ENCODE data around the gene CTNNBIP1. TPM values are rescaled to one million over a fixed set of nuclear protein-coding genes. Genes with fewer than 3 reads are reported as not detected.
A peak's percentile ranks its signal among the peaks of the same experiment; 100 is the strongest.

CTNNBIP1 gene
- total RNA-seq, 1 donor from 2014 or later: 47.6 TPM

DNA sequence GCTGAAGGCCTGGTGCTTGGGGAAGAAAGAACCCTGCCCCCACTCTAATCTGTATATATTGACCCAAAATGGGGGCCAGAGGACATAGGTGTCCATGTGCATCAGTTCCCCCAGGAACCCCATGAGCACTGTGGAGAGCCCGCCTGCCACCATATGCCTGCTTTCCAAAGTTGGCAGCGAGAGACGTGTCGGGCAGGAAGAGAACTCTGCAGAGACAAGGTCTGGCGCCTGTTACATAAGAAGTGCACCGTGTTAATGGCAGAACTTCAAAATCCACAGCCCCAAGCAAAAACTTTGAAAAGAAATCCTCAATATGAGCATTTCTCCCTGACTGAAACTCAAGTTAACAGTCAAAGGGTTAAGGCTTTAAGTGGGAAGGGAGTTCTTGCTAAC lies 8.0 kb downstream of the CTNNBIP1 start:
- Histone ChIP-seq H3K27me3 (no peaks in the 10 kb centered on the region), H3K4me3 (no peak overlapping the region), H3K27ac (peak overlapping the region; percentile 80), H3K9me3 (no peaks in the 10 kb centered on the region), H3K36me3 (no peaks in the 10 kb centered on the region), H3K4me1 (peaks cover 29% of the 10 kb centered on the region)
- intact Hi-C loops (cut with DNase I): no loop called here
- DNase-seq: no peak
- no peak for ATAC-seq
- TF ChIP-seq, protein P1, sequence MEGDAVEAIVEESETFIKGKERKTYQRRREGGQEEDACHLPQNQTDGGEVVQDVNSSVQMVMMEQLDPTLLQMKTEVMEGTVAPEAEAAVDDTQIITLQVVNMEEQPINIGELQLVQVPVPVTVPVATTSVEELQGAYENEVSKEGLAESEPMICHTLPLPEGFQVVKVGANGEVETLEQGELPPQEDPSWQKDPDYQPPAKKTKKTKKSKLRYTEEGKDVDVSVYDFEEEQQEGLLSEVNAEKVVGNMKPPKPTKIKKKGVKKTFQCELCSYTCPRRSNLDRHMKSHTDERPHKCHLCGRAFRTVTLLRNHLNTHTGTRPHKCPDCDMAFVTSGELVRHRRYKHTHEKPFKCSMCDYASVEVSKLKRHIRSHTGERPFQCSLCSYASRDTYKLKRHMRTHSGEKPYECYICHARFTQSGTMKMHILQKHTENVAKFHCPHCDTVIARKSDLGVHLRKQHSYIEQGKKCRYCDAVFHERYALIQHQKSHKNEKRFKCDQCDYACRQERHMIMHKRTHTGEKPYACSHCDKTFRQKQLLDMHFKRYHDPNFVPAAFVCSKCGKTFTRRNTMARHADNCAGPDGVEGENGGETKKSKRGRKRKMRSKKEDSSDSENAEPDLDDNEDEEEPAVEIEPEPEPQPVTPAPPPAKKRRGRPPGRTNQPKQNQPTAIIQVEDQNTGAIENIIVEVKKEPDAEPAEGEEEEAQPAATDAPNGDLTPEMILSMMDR (IDR thresholded peaks at IDR 0.05): no peak

DNA sequence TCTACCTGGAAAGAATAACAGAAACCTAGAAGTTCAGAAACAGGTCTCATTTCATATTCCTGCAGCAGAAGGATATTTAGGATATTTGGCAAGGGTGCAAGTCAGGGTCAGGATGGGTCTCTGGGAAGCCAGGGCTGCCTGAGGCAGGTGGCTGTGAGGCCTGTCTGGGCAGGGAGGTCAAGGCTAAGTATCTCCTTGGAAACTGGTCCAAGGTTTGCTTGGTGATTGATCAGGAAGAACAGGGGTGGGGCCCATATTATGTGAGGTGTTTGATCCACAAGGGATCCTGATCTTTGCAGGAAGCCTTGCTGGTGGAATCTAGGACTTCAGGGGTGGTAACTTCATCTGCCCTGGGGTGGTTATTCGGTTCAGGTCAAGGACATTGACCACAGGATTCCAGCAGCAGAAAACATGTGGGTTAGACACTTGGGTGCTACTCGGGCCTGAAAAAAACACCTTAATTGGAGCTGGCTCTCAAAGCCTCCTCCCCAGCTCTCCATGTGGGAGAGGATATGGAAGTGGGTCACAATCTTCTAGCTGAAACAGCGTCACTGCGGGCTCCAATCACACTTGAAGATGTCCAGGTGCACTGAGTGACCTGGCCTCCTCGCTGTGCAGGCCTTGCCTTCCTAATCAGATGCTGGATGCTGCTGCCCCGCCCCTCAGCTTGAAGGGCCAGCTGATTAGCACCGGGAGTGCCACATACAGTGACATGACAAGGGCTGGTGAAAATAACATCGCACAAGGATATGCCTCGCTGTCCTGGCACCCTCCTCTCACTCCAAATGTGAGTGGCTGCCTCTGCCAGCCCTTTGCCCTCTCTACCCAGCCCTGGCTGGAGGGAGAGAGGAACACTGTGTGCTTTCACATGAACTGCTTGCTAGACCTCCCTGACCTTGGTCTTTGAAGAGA lies 8.7 kb downstream of the CTNNBIP1 start:
- peak overlapping the region; percentile 80 for H3K27ac ChIP-seq
- no peaks in the 10 kb centered on the region for H3K9me3 ChIP-seq
- intact Hi-C loops (cut with DNase I): no loop called here
- peaks cover 29% of the 10 kb centered on the region for H3K4me1 ChIP-seq
- TF ChIP-seq, protein P1 (IDR thresholded peaks at IDR 0.05): no peak
- H3K36me3 ChIP-seq: no peaks in the 10 kb centered on the region
- DNase-seq (peak; percentile 89), ATAC-seq (peak; percentile 79)
- H3K4me3 ChIP-seq: peak overlapping the region; percentile 34
- no peaks in the 10 kb centered on the region for H3K27me3 ChIP-seq

DNA sequence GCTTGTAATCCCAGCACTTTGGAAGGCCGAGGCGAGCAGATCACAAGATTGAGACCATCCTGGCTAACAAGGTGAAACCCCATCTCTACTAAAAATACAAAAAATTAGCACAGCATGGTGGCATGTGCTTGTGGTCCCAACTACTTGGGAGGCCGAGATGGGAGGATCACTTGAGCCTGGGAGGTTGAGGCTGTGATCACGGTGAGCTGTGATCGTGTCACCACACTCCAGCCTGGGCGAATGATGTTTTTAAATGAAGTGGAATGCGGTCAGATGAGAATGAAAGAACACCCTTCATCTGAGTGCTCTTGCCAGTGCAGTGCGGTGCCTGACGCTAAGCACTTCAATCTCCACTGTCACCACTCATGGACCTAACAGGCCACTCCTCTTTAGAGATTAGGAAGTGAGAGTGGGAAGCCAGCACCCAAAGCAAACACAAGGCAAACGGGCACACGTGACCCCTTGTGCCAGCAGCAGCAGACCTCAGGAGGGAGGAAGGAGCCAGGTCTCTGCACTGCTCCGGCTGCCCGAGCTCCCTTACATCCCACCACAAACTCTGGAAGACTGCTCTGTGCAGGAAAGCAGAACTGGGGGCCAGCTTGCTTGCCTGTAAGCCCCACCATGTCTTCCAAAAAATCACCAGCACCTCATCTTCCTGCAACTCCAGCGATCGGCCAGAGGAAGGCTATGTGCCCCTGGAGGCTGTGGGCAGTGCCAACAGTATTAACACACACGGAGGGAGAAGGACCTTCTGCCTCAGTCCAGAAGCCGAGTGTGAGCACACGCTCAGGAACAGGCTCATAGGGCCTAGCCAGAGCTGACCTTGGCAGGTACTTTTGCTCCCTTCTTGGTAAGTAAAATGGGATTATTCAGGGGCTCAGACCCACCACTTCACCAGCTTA lies 9.7 kb downstream of the CTNNBIP1 start:
- peak; percentile 93 for ATAC-seq
- Histone ChIP-seq H3K4me3 (peak overlapping the region; percentile 34), H3K9me3 (no peaks in the 10 kb centered on the region), H3K27me3 (no peaks in the 10 kb centered on the region), H3K27ac (peak overlapping the region; percentile 80), H3K4me1 (peaks cover 29% of the 10 kb centered on the region), H3K36me3 (no peaks in the 10 kb centered on the region)
- intact Hi-C loops (cut with DNase I): no loop called here
- TF ChIP-seq, protein P1 (IDR thresholded peaks at IDR 0.05): no peak
- peak; percentile 90 for DNase-seq

DNA sequence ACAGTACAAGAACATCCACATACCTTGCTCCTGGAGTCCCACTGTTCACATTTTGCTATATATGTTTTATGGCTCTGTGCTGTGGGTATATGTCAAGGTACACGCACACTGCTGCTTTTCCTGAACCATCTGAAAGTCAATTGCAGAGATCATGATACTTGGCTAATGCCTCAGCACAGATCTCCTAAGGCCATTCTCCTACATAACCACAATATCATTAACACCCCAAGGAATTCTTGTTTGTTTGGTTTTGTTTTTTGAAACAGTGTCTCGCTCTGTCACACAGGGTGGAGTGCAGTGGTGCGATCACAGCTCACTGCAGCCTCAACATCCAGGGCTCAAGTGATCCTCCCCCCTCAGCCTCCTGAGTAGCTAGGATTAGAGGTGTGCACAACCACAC lies 16.0 kb downstream of the CTNNBIP1 start:
- ATAC-seq (no peak), DNase-seq (no peak)
- Histone ChIP-seq H3K27ac (peak overlapping the region; percentile 73), H3K9me3 (no peaks in the 10 kb centered on the region), H3K36me3 (no peaks in the 10 kb centered on the region), H3K4me3 (no peak overlapping the region), H3K27me3 (no peaks in the 10 kb centered on the region), H3K4me1 (peaks cover 33% of the 10 kb centered on the region)
- TF ChIP-seq, protein P1 (IDR thresholded peaks at IDR 0.05): no peak
- intact Hi-C loops (cut with DNase I): no loop called here

DNA sequence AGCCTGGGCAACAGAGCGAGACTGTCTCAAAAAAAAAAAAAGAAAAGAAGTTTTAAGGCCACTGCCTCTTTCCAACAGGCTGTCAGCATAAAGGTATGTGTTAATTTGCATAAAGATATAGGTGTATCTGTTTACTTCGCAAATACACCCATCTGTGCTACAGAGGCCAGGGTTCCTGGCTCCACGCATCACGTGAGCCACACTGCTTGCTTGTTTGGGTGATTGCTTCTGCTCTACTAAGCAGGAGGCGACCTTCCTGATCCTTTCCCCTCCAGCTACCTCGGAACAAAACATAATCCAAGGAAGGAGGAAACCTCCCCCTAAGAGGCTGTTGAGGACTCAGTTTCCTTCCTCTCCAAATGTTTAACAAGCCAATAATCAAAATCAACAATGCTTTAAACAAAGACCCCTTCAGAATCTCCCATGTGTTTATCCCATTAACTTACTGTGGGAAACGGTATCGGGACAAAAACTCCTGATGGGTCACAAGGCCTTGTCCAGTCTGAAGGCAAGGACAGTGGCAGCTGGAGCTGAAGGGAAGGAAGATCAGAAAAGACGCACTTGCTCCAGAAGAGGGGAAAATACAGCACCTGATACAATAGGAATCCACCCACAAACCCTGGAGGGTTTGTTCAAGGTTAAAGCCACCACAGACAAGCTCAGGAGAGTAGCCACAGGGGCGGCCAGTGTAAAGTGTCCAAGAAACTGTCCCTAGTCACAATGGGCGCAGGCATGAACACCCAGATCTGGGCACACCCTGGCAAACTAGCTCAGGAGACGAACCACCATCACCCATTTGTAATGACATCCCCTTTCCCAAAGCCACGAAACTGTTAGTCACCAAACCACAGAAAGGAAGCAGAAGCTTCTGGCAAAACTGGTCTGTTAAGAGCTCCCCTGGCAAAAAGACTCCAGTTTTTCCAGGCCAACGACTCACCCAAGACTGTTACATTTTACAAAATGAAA lies 17.2 kb downstream of the CTNNBIP1 start:
- no peak for DNase-seq
- peak; percentile 80 for ATAC-seq
- intact Hi-C loops (cut with DNase I): no loop called here
- Histone ChIP-seq H3K9me3 (no peaks in the 10 kb centered on the region), H3K4me3 (no peak overlapping the region), H3K36me3 (no peaks in the 10 kb centered on the region), H3K4me1 (peaks cover 35% of the 10 kb centered on the region), H3K27ac (peak overlapping the region; percentile 73), H3K27me3 (no peaks in the 10 kb centered on the region)
- TF ChIP-seq, protein P1 (IDR thresholded peaks at IDR 0.05): no peak
